B cell (primary cell): ENCODE results near the gene FAAH. TPM values are rescaled to one million over a fixed set of nuclear protein-coding genes. Genes with fewer than 3 reads are reported as not detected.

Experiments
- ATAC-seq: fragments of 200-7000 bp; cut with Tn5 transposase; one replicate; pipeline ENCODE4 v1.10.0; 2021; ENCODE audit warnings: low read depth, mild to moderate bottlenecking, moderate number of reproducible peaks, moderate library complexity
- CTCF ChIA-PET: fragments of 350-600 bp; sonication (Branson Sonifier 250); formaldehyde crosslinking; loops from one replicate; lab custom pipeline; 2021; ENCODE audit warnings: antibody characterized with exemption, inconsistent platforms; lab: Charles Lee
- POLR2A ChIA-PET: fragments of 350-600 bp; sonication (Branson Sonifier 250); formaldehyde crosslinking; loops from one replicate; lab custom pipeline; 2021; ENCODE audit warnings: antibody characterized with exemption; lab: Charles Lee
- DNase-seq: peaks from one replicate; pipeline ENCODE4 v3.0.0; 2013
- H2AFZ ChIP-seq: 2 replicates; pipeline ENCODE4 v1.6.1; 2012; ENCODE audit warnings: mild to moderate bottlenecking, low read depth, low read length; ENCODE audit not compliant: insufficient read depth, poor library complexity, severe bottlenecking
- H3K27ac ChIP-seq, 2 donors: 1 replicate in 1 of 2; 2 replicates in 1 of 2; pipeline ENCODE4 v1.5.1; 2012 to 2013; ENCODE audit warnings: low read length in 2 of 2, mild to moderate bottlenecking in 2 of 2, moderate library complexity in 1 of 2
- H3K27me3 ChIP-seq, 4 experiments: fragments of 200-600 bp in 1 of 4; sonication (generic) in 1 of 4; replicated peaks in 1 of 4; 1 replicate in 2 of 4; 2 replicates in 2 of 4; pipeline versions ENCODE4 v1.6.1 to v1.7.0; 2013 to 2016; ENCODE audit warnings: low read length in 3 of 4, mild to moderate bottlenecking in 2 of 4, mixed read lengths in 1 of 4, moderate library complexity in 1 of 4; ENCODE audit not compliant: insufficient read depth in 4 of 4, control insufficient read depth in 3 of 4; ENCODE audit errors: control extremely low read depth in 1 of 4
- H3K36me3 ChIP-seq, 2 experiments: replicated peaks in 1 of 2; 1 replicate in 1 of 2; 2 replicates in 1 of 2; pipeline versions ENCODE4 v1.6.1 to v1.7.1; 2013; ENCODE audit warnings: low read length in 1 of 2; ENCODE audit not compliant: insufficient read depth in 2 of 2, control insufficient read depth in 1 of 2; ENCODE audit errors: control extremely low read depth in 1 of 2, extremely low read depth in 1 of 2
- H3K4me1 ChIP-seq, 2 donors: fragments of 200-600 bp in 1 of 2; sonication (generic) in 1 of 2; 1 replicate in 1 of 2; 2 replicates in 1 of 2; pipeline versions ENCODE4 v1.5.1 to v1.6.1; 2013 to 2017; ENCODE audit warnings: low read length in 2 of 2; ENCODE audit not compliant: control insufficient read depth in 2 of 2, insufficient read depth in 2 of 2
- H3K4me2 ChIP-seq: replicated peaks from 2 replicates; pipeline ENCODE3; 2012; ENCODE audit warnings: mild to moderate bottlenecking, low read depth, low read length; ENCODE audit not compliant: poor library complexity, severe bottlenecking
- H3K4me3 ChIP-seq, 5 experiments: fragments of 200-600 bp in 1 of 5; sonication (generic) in 1 of 5; 1 replicate in 3 of 5; 2 replicates in 2 of 5; pipeline versions ENCODE4 v1.5.1 to v1.7.0; 2011 to 2016; ENCODE audit warnings: low read length in 4 of 5, mild to moderate bottlenecking in 4 of 5, low read depth in 2 of 5, control low read depth in 1 of 5, moderate library complexity in 1 of 5; ENCODE audit not compliant: insufficient read depth in 1 of 5; ENCODE audit errors: control extremely low read depth in 1 of 5, extremely low read depth in 1 of 5
- H3K79me2 ChIP-seq: fragments of 200-600 bp; sonication (generic); one replicate; pipeline ENCODE4 v1.6.0; 2016; ENCODE audit warnings: low read length; ENCODE audit not compliant: control insufficient read depth, insufficient read depth
- H3K9ac ChIP-seq: fragments of 200-600 bp; sonication (generic); 2 replicates; pipeline ENCODE4 v1.6.1; 2017; ENCODE audit warnings: mild to moderate bottlenecking, low read length, moderate library complexity
- H3K9me3 ChIP-seq, 3 donors: one replicate each; pipeline versions ENCODE4 v1.6.1 to v1.7.1; 2013; ENCODE audit warnings: low read length in 2 of 3; ENCODE audit not compliant: control insufficient read depth in 2 of 3, insufficient read depth in 1 of 3; ENCODE audit errors: control extremely low read depth in 1 of 3
- H4K20me1 ChIP-seq: 2 replicates; pipeline ENCODE4 v1.6.0; 2012; ENCODE audit warnings: mild to moderate bottlenecking, low read length; ENCODE audit not compliant: insufficient read depth, control insufficient read depth, poor library complexity, severe bottlenecking
- H3K27ac Mint-ChIP-seq: one replicate; pipeline ENCODE4 v1.8.0; 2021; ENCODE audit warnings: mixed read lengths
- H3K27me3 Mint-ChIP-seq: one replicate; pipeline ENCODE4 v1.8.0; 2021; ENCODE audit warnings: mixed read lengths
- H3K4me1 Mint-ChIP-seq: one replicate; pipeline ENCODE4 v1.8.0; 2021; ENCODE audit warnings: mixed read lengths
- H3K4me3 Mint-ChIP-seq: one replicate; pipeline ENCODE4 v1.8.0; 2021; ENCODE audit warnings: mixed read lengths
- H3K9me3 Mint-ChIP-seq: one replicate; pipeline ENCODE4 v1.8.0; 2022; ENCODE audit warnings: mixed read lengths; ENCODE audit not compliant: insufficient read depth
- CTCF ChIP-seq: fragments of 200-600 bp; IDR thresholded peaks from one replicate; pipeline ENCODE4 v1.8.0; 2022; ENCODE audit warnings: antibody characterized with exemption, mild to moderate bottlenecking
- EZH2 ChIP-seq: IDR thresholded peaks from 2 replicates; pipeline ENCODE4 v1.6.1; 2012; ENCODE audit warnings: borderline replicate concordance, low read depth, mild to moderate bottlenecking, moderate library complexity, low read length; ENCODE audit not compliant: insufficient read depth, poor library complexity, severe bottlenecking
- WGBS: methylation state at CpG from one replicate; pipeline ENCODE4 v1.1.5; 2013; ENCODE audit warnings: missing lambda C conversion rate; ENCODE audit not compliant: insufficient coverage; 5-methylcytosine and 5-hydroxymethylcytosine counted together
- intact Hi-C: fragments of 100-400 bp; cut with micrococcal nuclease; formaldehyde crosslinking; loops from one replicate; pipeline ENCODE4 v1.10.0; 2022
- polyA plus RNA-seq: library from polyadenylated mRNA; depleted of rRNA; stranded (reverse); fragments of >200 nt; gene quantifications from 2 replicates; pipeline ENCODE4 v1.2.3, GENCODE V29; 2012
- total RNA-seq, 2 donors: library from RNA; stranded (reverse); fragments of 120-200 nt in 1 of 2; gene quantifications; 1 replicate in 1 of 2; 2 replicates in 1 of 2; pipeline versions ENCODE4 v1.2.3 to v1.2.4, GENCODE V29; 2013 to 2022

The FAAH gene
- total and polyA plus RNA-seq, 2 donors (not counting 1 experiment from before 2014, with no cell fraction given), result 5.6 to 9.6 TPM

- H3K4me3 Mint-ChIP-seq, result no peak overlapping the region
- WGBS, result 85% methylated on average over 5 of the region's 5 CpGs
- no peak overlapping the region for H3K9ac ChIP-seq
- H3K27ac ChIP-seq, result no peak overlapping the region
- ChIA-PET CTCF (no interaction called here), POLR2A (no interaction called here)
- intact Hi-C loops, result no loop called here
- no peaks in the 10 kb centered on the region for H3K4me1 ChIP-seq
- H3K9me3 ChIP-seq, result peaks cover 0 to 3% (median 0%) of the 10 kb centered on the region in 3 donors
- peaks cover 0 to 20% (median 6%) of the 10 kb centered on the region in 4 experiments for H3K27me3 ChIP-seq
- H4K20me1 ChIP-seq, result no peaks in the 10 kb centered on the region
- H3K27ac Mint-ChIP-seq, result no peak overlapping the region
- H3K4me1 Mint-ChIP-seq, result no peaks in the 10 kb centered on the region
- H3K9me3 Mint-ChIP-seq, result no peaks in the 10 kb centered on the region
- H3K4me2 ChIP-seq, result no peak overlapping the region
- ATAC-seq (no peak), DNase-seq (no peak)
- peaks cover 49% of the 10 kb centered on the region for H3K27me3 Mint-ChIP-seq
- H3K79me2 ChIP-seq, result no peaks in the 10 kb centered on the region
- H2AFZ ChIP-seq, result no peak overlapping the region
- TF ChIP-seq CTCF (no peak), EZH2 (no peak)
- no peaks in the 10 kb centered on the region for H3K36me3 ChIP-seq
- no peak overlapping the region for H3K4me3 ChIP-seq
Measured at GRCh38 chr1:46456411-46456963, 62.4 kb downstream of the FAAH start.

GRCh38 chr1:46457178-46457577, 63.1 kb downstream of the FAAH start:
- no peak for DNase-seq
- H3K79me2 ChIP-seq, result no peaks in the 10 kb centered on the region
- no peak overlapping the region for H3K27ac ChIP-seq
- ChIA-PET CTCF (no interaction called here), POLR2A (no interaction called here)
- intact Hi-C loops, result no loop called here
- H3K9ac ChIP-seq, result no peak overlapping the region
- no peak overlapping the region for H3K4me2 ChIP-seq
- H3K27me3 ChIP-seq, result peaks cover 0 to 18% (median 6%) of the 10 kb centered on the region in 4 experiments
- no peak for ATAC-seq
- WGBS, result 80% methylated on average over 3 of the region's 6 CpGs
- Mint-ChIP-seq H3K27ac (no peak overlapping the region), H3K4me3 (no peak overlapping the region), H3K4me1 (no peaks in the 10 kb centered on the region), H3K9me3 (no peaks in the 10 kb centered on the region), H3K27me3 (peaks cover 47% of the 10 kb centered on the region)
- no peak overlapping the region for H2AFZ ChIP-seq
- peaks cover 0 to 3% (median 0%) of the 10 kb centered on the region in 3 donors for H3K9me3 ChIP-seq
- no peaks in the 10 kb centered on the region for H4K20me1 ChIP-seq
- TF ChIP-seq EZH2 (no peak), CTCF (no peak)
- H3K36me3 ChIP-seq, result no peaks in the 10 kb centered on the region
- H3K4me3 ChIP-seq, result no peak overlapping the region
- H3K4me1 ChIP-seq, result no peaks in the 10 kb centered on the region
